Neural progenitor cell (in vitro differentiated cells): ENCODE measurements around the gene ASTN1. TPM values are rescaled to one million over a fixed set of nuclear protein-coding genes. Genes with fewer than 3 reads are reported as not detected.

Source experiments
- DNase-seq: peaks from one replicate; pipeline ENCODE4 v3.0.0-alpha.2; 2016; ENCODE audit warnings: low spot score
- H2AFZ ChIP-seq: fragments of 200-600 bp; sonication (generic); replicated peaks from 2 replicates; pipeline ENCODE4 v1.6.1; 2016; ENCODE audit warnings: antibody characterized with exemption
- H3F3A ChIP-seq: fragments of 200-600 bp; sonication (generic); 2 replicates; pipeline ENCODE4 v1.6.1; 2016; ENCODE audit warnings: antibody characterized with exemption, low read depth
- H3K27ac ChIP-seq: fragments of 200-600 bp; sonication (generic); 2 replicates; pipeline ENCODE4 v1.5.1; 2016; ENCODE audit warnings: mild to moderate bottlenecking
- H3K27me3 ChIP-seq: fragments of 200-600 bp; sonication (generic); 2 replicates; pipeline ENCODE4 v1.6.1; 2016; ENCODE audit warnings: mild to moderate bottlenecking, moderate library complexity
- H3K36me3 ChIP-seq: fragments of 200-600 bp; sonication (generic); 2 replicates; pipeline ENCODE4 v1.5.1; 2016
- H3K4me1 ChIP-seq: fragments of 200-600 bp; sonication (generic); 2 replicates; pipeline ENCODE4 v1.6.1; 2016; ENCODE audit warnings: mixed run types
- H3K4me2 ChIP-seq: fragments of 200-600 bp; sonication (generic); 2 replicates; pipeline ENCODE4 v1.6.1; 2016
- H3K4me3 ChIP-seq: fragments of 200-600 bp; sonication (generic); 2 replicates; pipeline ENCODE4 v1.5.1; 2016
- H3K79me2 ChIP-seq: fragments of 200-600 bp; sonication (generic); 2 replicates; pipeline ENCODE4 v1.6.1; 2016; ENCODE audit warnings: low read depth
- H3K9ac ChIP-seq: fragments of 200-600 bp; sonication (generic); 2 replicates; pipeline ENCODE4 v1.6.1; 2016
- H3K9me3 ChIP-seq: fragments of 200-600 bp; sonication (generic); 2 replicates; pipeline ENCODE4 v1.5.1; 2016; ENCODE audit warnings: low read depth
- H4K20me1 ChIP-seq: fragments of 200-600 bp; sonication (generic); 2 replicates; pipeline ENCODE4 v1.6.1; 2016; ENCODE audit warnings: low read depth
- H3K27ac Mint-ChIP-seq: 3 replicates; pipeline ENCODE4 v1.8.0; 2021; ENCODE audit warnings: mixed read lengths
- H3K27me3 Mint-ChIP-seq: 2 replicates; pipeline ENCODE4 v1.8.0; 2022; ENCODE audit warnings: low read depth, mild to moderate bottlenecking, inconsistent platforms, moderate library complexity, mixed read lengths; ENCODE audit not compliant: insufficient read depth
- H3K36me3 Mint-ChIP-seq: 3 replicates; pipeline ENCODE4 v1.8.0; 2021; ENCODE audit warnings: mixed read lengths
- H3K4me1 Mint-ChIP-seq: 3 replicates; pipeline ENCODE4 v1.8.0; 2021; ENCODE audit warnings: mixed read lengths
- H3K4me3 Mint-ChIP-seq: 3 replicates; pipeline ENCODE4 v1.8.0; 2021; ENCODE audit warnings: mild to moderate bottlenecking, moderate library complexity, mixed read lengths
- H3K9me3 Mint-ChIP-seq: 3 replicates; pipeline ENCODE4 v1.8.0; 2020; ENCODE audit warnings: mixed read lengths
- CTCF ChIP-seq: fragments of 200-600 bp; sonication (generic); IDR thresholded peaks from 2 replicates; pipeline ENCODE4 v1.5.1; 2017; ENCODE audit warnings: antibody characterized with exemption, mild to moderate bottlenecking
- EZH2 ChIP-seq: fragments of 200-600 bp; sonication (generic); IDR thresholded peaks from 2 replicates; pipeline ENCODE4 v1.6.1; 2017; ENCODE audit warnings: antibody characterized with exemption, mild to moderate bottlenecking, moderate library complexity
- EZH2phosphoT487 ChIP-seq: fragments of 200-600 bp; sonication (generic); IDR thresholded peaks from 2 replicates; pipeline ENCODE4 v1.6.1; 2017; ENCODE audit warnings: antibody characterized with exemption
- total RNA-seq: library from RNA; depleted of rRNA; stranded (reverse); fragments of >200 nt; gene quantifications from 2 replicates; pipeline ENCODE4 v1.2.3, GENCODE V29; 2015; ENCODE audit warnings: low replicate concordance

ASTN1 gene
- total RNA-seq, 1 donor from 2014 or later: 7.7 TPM

DNA sequence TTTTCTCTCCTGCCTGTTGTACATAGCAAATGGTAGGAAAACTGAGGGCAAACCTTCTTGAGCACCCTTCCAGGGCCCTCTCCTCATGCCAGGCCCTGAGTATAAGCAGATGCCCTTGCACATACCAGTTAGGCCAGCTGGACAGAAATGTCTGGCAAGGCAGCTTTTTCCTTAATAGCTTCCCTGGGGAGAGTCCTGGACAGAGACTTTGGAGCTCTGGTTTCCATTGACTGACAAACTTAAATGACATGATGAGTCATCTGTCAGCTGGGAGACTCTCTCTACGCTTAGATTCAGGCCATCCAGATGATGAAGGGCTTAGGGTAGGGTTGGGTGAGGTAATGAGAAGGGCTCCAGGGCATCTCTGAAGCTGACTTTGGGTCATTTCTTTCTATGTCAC, 317.5 kb downstream of the ASTN1 start:
- H3K79me2 ChIP-seq: no peaks in the 10 kb centered on the region
- no peak overlapping the region for H3K4me3 ChIP-seq
- Mint-ChIP-seq H3K4me1 (peaks cover 4% of the 10 kb centered on the region), H3K36me3 (no peaks in the 10 kb centered on the region), H3K9me3 (no peaks in the 10 kb centered on the region), H3K4me3 (no peak overlapping the region), H3K27ac (no peak overlapping the region), H3K27me3 (no peaks in the 10 kb centered on the region)
- H3K4me2 ChIP-seq: no peak overlapping the region
- no peak for TF ChIP-seq CTCF
- no peak for TF ChIP-seq EZH2
- TF ChIP-seq EZH2phosphoT487: no peak
- no peak for DNase-seq
- H4K20me1 ChIP-seq: no peaks in the 10 kb centered on the region
- no peaks in the 10 kb centered on the region for H3K36me3 ChIP-seq
- no peak overlapping the region for H3K9ac ChIP-seq
- no peak overlapping the region for H2AFZ ChIP-seq
- peaks cover 3% of the 10 kb centered on the region for H3K4me1 ChIP-seq
- H3K27ac ChIP-seq: no peak overlapping the region
- no peaks in the 10 kb centered on the region for H3F3A ChIP-seq
- H3K27me3 ChIP-seq: no peaks in the 10 kb centered on the region
- H3K9me3 ChIP-seq: no peaks in the 10 kb centered on the region

- Histone ChIP-seq H3K9me3 (no peaks in the 10 kb centered on the region), H3K79me2 (no peaks in the 10 kb centered on the region), H3K4me3 (no peak overlapping the region), H3K4me2 (no peak overlapping the region), H3K36me3 (no peaks in the 10 kb centered on the region), H3K9ac (no peak overlapping the region), H3K27me3 (no peaks in the 10 kb centered on the region), H2AFZ (peak overlapping the region; percentile 26), H3K4me1 (peaks cover 3% of the 10 kb centered on the region), H4K20me1 (no peaks in the 10 kb centered on the region), H3F3A (no peaks in the 10 kb centered on the region), H3K27ac (no peak overlapping the region)
- H3K9me3 Mint-ChIP-seq: no peaks in the 10 kb centered on the region
- no peak overlapping the region for H3K4me3 Mint-ChIP-seq
- H3K27ac Mint-ChIP-seq: no peak overlapping the region
- no peaks in the 10 kb centered on the region for H3K36me3 Mint-ChIP-seq
- H3K4me1 Mint-ChIP-seq: peaks cover 5% of the 10 kb centered on the region
- peak; percentile 64 for DNase-seq
- peak; percentile 71 for TF ChIP-seq CTCF
- no peak for TF ChIP-seq EZH2
- no peaks in the 10 kb centered on the region for H3K27me3 Mint-ChIP-seq
Measured at GRCh38 chr1:176843352-176844297, 320.9 kb downstream of the ASTN1 start.

GRCh38 chr1:176841238-176841637, 323.3 kb downstream of the ASTN1 start:
- TF ChIP-seq CTCF (no peak), EZH2 (no peak), EZH2phosphoT487 (no peak)
- Histone ChIP-seq H3K27ac (no peak overlapping the region), H3K36me3 (no peaks in the 10 kb centered on the region), H2AFZ (no peak overlapping the region), H3F3A (no peaks in the 10 kb centered on the region), H3K9ac (no peak overlapping the region), H3K4me2 (no peak overlapping the region), H3K9me3 (no peaks in the 10 kb centered on the region), H3K79me2 (no peaks in the 10 kb centered on the region), H4K20me1 (no peaks in the 10 kb centered on the region), H3K27me3 (no peaks in the 10 kb centered on the region), H3K4me1 (peaks cover 3% of the 10 kb centered on the region), H3K4me3 (no peak overlapping the region)
- no peak overlapping the region for H3K4me3 Mint-ChIP-seq
- no peaks in the 10 kb centered on the region for H3K27me3 Mint-ChIP-seq
- H3K27ac Mint-ChIP-seq: no peak overlapping the region
- no peaks in the 10 kb centered on the region for H3K9me3 Mint-ChIP-seq
- no peak for DNase-seq
- H3K36me3 Mint-ChIP-seq: no peaks in the 10 kb centered on the region
- H3K4me1 Mint-ChIP-seq: peaks cover 5% of the 10 kb centered on the region
